ENCODE data around the gene LRRN2.

GRCh38 chr1:204576422-204576821, 109.1 kb downstream of the LRRN2 start:
- no peak for TF ChIP-seq CTCF (IDR thresholded peaks at IDR 0.05)
- TF ChIP-seq POLR2A (IDR thresholded peaks at IDR 0.05): no peak

Measured in lower leg skin (tissue), 3 donors.